NOMO-1 treated with DMSO at 0.1 percent for 48 hours (cell line): Measurements from ENCODE around the gene SLC35F4.
"Not testable (repeated sequence)": the region's sequence is repeated elsewhere in the genome, so short reads cannot be mapped to it uniquely, and the experiment has no call there.

ENCODE experiments used
- DNase-seq: peaks from one replicate; lab custom pipeline; 2025; ENCODE audit not compliant: unreplicated experiment; lab: John Stamatoyannopoulos, UW

SLC35F4 gene

DNA sequence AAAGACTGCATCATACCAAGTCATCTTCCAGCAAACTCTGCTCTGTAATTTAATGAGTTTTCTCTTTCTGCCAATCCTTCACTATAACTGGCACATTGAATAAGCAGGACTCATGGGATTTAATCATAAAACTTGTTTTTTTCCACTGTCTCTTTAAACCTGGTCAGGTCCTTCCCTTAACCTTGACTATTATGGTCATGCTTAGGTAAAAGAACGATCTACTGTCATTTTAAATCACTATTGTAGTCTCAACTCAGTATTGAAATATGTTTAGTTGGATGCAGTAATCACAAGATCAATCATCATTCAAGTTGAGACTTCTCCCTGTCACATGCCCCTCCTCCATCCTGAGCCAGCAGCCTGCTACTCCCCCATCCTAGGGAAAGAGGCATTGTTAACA is 56.1 kb downstream of the SLC35F4 start:
- DNase-seq = no peak

DNA sequence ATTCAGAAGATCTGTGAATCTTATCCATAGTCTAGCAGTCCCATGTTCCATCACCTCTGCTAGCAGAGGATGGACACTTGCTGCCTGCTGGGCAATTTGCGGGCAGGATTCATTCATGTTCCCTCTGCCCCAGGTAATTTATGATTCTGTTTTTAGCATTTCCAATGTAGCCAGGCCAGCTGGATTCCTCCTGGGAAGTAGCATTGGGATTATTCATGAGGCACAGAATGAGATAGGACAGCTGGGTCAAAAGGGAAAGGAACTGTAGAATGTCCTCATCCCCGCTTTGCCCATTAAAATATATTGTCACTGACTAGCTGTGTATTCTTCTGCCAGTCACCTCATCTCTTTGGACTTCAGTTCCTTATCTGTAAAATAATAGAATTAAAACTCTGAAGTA is 68.7 kb downstream of the SLC35F4 start:
- no peak for DNase-seq

DNA sequence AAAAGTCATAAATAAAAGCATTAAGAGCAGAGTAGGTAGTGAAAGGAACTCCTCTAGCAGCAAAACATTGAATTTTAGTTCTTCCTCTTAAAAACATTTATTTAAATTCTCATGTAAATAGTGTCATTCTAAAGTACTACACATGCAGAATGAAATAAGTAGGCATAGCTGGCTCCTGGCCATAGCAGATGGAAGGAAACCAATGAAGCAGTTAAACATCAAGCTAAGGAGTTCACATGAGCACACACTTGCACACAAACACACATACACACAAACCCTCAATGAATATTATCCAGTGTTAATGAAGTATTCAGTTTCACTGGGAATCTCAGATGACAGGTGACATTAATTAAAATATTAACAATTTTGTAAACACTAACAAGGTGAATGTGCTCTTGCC is 69.3 kb downstream of the SLC35F4 start:
- DNase-seq = no peak

DNA sequence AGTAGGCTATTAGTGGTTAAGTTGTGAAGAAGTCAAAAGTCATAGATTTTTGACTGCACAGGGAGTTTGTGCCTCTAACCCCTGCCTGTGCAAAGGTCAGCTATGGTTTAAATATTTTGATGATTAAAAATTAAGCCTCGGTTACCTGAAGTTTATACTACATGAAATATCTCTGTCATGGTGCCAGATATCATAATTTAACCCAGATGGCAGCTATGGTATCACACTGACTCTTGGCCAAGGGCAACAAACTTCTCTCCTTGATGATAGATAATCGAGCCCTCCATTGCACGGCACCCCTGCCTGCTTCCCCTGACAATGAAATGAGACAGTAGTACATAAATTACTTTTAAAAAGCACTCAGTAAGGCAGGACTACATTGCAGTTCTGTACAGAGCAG is 80.8 kb downstream of the SLC35F4 start:
- no peak for DNase-seq

DNA sequence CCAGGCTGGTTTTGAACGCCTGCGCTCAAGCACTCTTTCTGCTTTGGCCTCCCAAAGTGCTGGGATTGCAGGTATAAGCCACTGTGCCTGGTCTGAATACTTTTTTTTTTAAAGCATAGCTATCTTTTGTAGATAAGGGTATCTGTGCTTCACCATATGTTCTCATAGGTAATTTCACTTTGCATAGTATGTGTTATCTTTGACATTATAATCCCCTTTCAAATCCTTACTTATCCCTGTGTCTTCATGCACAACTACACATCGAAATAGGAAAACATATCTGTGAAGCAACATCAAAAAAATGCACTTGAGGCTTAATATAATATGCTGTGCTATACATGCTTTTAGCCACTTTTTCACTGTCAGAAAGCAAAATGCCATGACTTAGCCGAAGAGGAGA is 94.1 kb downstream of the SLC35F4 start:
- no peak for DNase-seq

DNA sequence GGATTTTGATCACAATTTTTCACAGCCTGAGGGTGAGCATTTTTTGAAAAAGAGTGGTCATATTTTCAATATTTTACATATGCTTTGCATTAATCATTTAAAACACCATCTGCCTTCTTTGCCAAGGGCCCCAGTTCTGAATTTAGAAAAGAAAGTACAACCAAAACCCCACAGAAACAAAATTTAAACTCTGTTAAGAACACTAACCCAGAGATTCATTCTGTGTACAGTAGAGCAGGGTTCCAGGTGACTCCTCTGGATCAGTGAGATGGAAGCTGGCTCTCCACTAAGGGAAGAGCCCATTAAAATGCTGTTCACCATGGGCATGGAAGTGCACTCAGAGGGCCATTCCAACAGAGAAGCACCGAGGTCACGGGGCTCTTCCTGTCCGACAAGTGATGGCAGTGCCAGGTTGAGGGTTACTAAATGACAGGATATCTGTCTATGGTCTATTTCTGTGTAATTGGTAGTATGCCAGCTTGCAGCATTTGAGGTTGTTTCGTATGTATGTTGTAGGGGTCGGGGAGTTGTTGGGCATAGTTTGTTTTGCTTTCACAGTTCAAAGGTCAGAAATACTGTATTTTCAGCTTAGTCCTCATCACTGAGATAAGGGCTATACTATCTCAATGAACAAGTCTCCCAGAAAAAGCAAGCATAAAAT is 95.9 kb downstream of the SLC35F4 start:
- no peak for DNase-seq

DNA sequence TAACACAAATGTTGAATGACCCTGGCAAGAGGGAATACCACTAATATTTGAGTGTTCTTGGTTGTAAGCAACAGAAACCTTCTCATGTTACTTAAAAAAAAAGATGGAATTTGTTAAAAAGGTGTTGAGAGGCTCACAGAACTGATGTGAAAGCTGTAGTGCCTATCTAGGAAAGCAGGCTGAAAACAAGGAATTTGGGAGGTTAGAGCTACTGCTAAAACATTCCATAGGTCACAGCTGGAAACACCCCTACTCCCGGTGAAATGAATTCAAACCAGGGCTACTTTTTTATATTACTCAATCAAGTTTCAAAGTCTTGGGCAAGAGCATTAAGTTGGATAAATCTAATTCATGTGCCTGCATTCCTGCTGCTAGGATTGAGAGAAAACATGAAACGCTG is 104.1 kb downstream of the SLC35F4 start:
- no peak for DNase-seq

DNA sequence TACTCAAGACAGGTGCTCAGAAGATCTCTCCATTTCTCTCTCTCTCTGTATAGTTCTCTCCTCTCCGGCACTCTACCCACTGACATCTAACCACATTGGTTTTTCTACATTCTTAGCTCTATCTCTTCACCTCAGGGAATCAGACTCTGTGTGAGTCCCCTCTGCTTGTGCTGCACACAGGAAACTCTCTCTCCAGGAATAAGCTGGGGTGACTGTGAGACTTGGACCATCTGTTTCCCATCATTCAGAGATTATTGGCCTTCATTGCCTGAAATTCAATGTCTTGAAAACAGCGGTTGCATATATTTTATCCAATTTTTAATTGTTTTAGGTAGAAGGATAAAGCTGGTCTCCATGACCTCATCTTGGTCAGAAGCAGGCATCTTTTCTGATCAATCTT is 105.0 kb downstream of the SLC35F4 start:
- no peak for DNase-seq

DNA sequence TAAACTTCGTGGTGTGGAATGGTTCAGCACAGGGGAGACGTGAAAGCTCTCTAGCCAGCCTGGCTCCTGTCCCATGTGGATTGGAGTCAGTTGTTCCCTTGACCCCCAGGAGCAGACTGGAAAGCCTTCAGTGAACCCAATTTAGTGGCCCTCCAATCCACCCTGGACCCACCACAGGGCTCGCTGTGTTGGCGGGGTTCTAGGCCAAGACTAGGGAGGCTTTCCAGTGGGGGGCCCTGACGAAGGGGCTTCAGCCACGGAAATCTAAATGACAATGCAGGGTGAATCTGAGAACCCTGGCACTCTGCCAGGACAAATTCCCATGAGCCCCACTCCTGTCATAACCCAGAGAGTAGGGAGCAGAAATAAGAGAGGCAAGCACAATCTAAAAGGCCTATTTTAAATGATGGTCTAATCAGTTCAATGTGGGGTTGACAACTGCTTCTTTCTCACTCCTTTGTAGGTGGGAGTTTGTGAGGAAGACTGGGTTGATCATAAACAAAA is 110.8 kb downstream of the SLC35F4 start:
- DNase-seq = no peak

DNA sequence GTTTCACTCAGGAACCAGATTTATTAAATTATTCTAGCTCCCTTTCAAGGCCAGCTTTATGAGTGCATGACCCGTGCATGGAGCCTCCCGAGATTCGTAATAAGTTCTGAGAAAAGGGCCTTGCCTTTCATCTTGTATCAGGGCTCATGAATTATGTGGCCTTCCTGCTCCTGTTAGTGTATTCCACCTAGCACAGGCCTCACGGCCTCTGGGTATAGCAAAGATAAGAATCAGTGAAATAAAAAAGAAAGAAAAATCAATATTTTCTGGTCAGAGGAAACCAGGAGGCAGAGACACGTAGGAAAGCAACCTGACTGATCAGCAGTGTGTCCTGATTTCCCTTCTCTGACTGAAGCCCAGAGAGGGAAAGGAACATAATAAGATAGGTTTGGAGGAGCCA is 111.4 kb downstream of the SLC35F4 start:
- DNase-seq = no peak

DNA sequence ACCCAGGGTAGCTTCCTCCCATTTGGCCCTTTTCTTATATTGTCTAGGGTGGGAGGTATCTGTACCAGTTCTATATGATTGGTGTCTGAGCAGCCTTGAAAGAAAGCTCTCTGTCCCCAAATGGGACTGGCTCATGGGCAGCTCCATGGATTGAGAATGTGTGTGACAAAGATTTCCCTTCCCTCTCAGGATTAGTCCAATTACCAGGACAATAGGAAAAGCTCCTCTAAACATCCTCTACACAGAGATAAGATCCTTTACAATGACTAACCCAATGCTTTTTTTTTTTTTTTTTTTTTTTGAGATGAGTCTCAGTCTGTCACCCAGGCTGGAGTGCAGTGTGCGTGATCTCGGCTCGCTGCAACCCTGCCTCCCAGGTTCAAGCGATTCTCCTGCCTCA is 112.1 kb downstream of the SLC35F4 start:
- no peak for DNase-seq

DNA sequence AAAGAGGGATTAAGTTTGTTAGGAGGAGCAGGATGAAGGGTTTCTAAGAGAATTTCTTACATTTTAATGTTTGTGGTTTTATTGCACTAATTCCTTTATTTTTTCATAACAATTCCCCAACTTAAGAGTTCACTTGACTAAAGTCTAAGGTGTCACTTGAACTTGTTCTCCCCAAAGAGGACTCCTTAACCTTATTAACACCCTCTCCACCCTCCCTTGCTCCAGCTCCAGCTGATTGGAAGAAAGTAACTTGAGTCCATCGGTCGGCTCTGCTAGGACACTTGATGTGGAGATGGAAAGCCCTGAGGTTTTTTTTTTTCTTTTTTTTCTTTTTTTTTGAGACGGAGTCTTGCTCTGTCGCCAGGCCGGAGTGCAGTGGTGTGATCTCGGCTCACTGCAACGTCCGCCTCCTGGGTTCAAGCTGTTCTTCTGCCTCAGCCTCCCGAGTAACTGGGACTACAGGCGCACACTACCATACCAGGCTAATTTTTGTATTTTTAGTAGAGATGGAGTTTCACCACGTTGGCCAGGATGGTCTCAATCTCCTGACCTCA is 113.7 kb downstream of the SLC35F4 start:
- DNase-seq = not testable (repeated sequence)

DNA sequence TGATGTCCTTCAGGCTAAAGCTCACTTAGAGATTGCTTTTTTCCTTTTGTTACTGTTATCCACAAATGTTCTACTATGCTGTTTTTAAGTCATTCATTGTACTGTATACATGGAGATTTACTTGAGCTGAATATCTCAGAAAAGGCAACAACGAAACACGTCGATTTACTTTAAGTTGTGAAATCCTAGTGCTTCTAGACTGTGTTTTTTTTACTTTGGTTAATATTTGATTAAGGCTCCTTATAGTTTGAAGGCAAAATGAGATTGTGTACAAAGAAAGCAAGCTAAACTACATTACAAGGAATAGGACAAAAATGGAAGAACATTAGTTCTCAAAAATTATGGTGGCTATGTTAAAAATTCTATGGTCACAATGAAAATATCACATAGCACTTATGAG is 114.5 kb downstream of the SLC35F4 start:
- DNase-seq = no peak

DNA sequence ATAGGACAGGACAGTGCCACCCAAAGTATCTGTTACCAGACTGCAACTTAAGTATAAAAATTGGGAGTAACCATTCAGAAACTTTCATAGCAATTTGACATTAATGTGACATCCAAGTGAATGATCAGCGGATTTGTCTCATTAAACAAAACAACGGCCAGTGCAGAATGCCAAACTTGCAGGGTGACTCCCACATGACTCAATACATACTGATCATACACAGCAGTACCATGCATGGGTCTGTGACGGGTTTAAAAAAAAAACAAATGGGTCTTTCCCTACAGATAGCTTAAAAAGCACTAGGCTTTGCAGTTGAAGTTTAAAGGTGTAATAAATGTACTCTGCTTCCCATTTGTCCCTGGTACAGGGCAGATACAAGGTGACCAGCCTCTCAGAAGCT is 116.6 kb downstream of the SLC35F4 start:
- no peak for DNase-seq

DNA sequence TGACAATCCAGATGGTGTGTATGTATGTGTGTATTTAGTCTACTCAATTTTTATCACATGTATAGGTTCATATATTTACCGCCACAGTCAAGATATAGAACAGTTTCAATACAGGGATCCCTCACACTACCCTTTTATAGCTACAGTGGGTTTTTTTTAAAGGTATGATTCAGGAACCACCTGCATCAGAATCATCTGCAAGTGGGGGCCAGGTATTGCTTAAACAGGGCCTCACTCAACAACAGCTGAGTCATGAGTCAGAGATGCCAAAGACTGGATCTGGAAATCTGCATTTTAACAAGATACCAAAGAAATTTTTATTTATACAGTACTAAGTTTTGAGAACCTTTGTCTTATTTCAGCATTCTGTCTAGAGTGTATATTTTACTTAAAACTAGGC is 117.6 kb downstream of the SLC35F4 start:
- no peak for DNase-seq

DNA sequence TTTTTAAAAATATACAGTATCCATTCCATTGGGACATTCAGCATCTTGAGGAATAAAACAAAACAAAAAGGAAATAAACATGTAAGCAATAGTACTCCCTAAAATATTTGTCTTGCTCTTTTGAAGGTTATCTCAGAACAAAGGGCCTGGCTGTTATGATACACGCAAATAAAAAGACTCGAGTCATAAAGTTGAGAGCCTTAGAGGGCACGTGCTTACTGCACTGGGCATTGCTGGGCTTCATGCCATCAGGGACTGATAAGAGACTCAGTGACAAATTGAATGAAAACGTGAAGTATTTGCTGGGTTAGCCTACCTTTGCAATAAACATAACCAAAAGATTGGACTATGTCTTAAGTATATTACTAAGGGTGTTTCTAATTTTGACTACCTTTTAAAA is 118.9 kb downstream of the SLC35F4 start:
- DNase-seq = no peak

DNA sequence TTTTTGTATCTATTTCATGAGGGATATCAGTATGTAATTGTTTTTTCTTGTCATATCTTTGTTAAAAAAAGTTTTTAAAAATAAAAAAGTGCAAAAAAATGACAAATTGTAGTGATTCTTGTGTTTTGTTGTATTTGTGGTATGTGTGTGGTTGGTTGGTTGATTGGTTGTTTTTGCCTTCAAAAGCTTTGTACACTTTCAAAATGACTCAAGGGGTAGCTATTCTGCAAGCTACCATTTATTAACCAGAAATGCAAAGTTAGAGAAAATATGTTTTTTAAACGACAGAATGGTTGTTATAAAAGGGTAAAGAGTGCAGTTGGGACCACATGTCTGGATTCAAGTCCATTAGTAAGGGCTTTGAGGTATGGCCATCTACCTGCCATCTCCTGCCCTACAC is 119.3 kb downstream of the SLC35F4 start:
- DNase-seq = no peak

DNA sequence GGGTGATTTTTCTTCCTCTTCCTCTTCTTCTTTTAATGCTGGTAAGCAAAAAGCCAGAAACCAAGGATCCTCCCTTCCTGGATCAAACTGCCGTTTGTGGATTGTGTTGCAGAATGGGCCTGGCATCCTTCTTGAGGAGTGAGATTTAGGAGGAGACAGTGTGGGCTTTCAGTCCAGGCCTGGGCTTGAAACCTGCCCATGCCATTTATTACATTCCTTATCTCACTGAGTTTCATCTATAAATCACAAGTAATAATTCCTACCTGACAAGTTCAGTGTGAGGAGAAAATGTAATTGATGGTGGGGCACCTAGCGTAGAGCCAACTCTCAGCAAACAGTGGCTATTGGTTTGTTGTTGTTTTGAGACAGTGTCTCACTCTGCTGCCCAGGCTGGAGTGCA is 126.4 kb downstream of the SLC35F4 start:
- DNase-seq = no peak

DNA sequence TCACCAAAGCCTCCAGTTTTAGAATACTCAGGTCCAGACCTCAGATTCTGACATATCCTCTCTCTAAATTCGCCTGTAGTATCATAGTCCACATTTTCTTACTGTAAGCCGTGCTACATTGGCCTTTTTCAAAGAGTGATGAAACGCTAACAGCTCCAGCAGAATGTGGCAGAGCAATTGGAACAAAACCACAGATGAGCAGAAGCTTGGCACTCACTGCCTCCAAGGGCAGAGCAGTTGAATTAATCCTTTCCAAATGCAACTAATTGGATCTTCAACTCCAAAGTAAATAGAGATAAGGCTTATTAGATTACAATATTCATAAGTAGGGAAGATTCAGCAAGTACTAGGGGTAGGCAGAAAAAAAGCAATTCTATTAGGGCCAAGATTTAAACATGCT is 128.3 kb downstream of the SLC35F4 start:
- DNase-seq = no peak

DNA sequence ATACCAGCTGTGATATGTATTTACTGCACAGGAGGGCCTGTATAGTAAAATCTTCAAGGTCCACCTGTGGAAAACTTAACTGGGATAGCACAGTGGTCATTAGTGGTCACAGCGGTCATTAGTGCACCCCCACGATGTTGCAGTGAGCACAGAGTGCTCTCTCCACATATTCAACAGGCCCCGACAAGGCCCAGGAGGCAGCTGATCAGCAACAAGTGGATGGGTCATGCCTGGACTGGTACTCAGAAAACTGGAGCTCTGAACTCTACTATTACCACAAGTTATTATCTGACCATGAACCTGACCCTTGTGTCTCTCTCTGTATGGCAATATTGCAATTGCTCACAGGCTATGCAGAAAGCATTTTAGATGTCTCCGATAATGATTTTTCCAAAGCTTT is 129.5 kb downstream of the SLC35F4 start:
- no peak for DNase-seq

DNA sequence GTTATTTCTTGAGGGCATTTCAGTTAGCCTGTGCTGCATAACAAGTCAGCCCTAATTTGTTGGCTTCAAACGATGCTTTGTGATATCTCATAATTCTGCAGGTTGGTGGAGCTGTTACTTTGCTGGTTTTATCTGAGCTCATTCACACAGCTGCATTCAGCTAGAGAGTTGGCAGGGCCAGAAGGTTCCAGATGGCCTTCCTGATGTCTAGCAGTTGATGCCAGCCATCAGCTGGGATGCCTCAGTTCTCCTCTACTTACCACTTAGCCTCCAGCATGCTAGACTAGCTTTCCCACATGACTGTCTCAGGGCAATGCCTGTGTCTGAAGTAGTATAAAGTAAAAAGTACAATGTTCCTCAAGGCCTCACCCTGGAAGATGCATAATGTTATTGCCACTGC is 130.6 kb downstream of the SLC35F4 start:
- DNase-seq = no peak

DNA sequence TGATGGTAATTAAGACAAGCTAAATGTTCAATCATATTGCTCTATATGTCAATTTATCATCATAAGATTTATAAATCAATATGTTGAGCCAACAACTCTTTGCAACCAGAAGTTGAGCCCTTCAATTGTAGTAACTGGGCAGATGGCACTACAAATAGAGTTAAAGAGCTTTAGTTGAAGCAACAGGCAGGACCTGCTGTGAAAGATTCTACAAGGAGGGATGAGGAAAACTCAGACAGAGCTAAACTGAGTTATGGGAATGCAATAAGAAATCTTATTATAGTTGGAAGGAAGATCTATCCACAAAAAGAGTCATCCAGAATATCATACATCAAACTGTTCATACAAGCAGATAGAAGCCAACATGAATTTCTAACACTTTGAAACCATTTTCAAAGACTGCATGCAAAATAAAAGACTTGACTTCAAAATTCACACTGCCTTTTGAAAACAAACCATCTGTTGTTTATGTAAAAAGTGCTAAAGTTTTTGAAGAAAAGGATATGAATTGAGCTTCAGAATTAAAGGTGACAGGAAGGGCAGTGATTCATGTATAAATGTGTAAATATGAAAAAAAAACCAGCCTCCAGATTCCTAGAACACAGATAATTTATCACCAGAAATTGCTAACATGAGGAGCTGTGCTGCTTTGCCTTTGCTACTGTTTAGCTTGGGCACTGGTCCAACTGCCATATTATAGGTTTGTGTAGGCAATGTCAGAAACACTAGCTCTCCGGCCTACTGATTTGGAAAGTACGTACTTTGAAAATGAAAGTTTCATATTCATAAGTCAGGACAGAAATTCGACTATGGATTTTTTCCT is 133.2 kb downstream of the SLC35F4 start:
- no peak for DNase-seq
